K562 (cell line): ENCODE data around the gene GHRH. TPM values are rescaled to one million over a fixed set of nuclear protein-coding genes. Genes with fewer than 3 reads are reported as not detected.

Experiments
- BRD9 ChIP-seq: fragments of 450-650 bp; IDR thresholded peaks from 2 replicates; pipeline ENCODE4 v1.6.1; 2018; ENCODE audit warnings: low read depth; ENCODE audit not compliant: partially characterized antibody
- CREB1 ChIP-seq, 2 experiments: sonication (generic) in 1 of 2; formaldehyde crosslinking in 1 of 2; IDR thresholded peaks; 2 replicates each; pipeline versions ENCODE4 v1.6.1 to v1.8.0; 2012 to 2022; ENCODE audit warnings: inconsistent platforms in 1 of 2, mild to moderate bottlenecking in 1 of 2, missing genetic modification reagents in 1 of 2, moderate library complexity in 1 of 2
- CSDE1 ChIP-seq, 2 experiments: fragments of 450-650 bp; IDR thresholded peaks; 2 replicates each; pipeline ENCODE4 v1.6.1; 2016; ENCODE audit warnings: mild to moderate bottlenecking in 1 of 2
- KDM5B ChIP-seq: fragments of 200-600 bp; sonication (generic); IDR thresholded peaks from 2 replicates; pipeline ENCODE4 v1.6.1; 2012; ENCODE audit warnings: low read depth, mild to moderate bottlenecking, moderate library complexity, low read length, control low read depth, inconsistent platforms; ENCODE audit not compliant: insufficient replicate concordance
- MTA2 ChIP-seq: fragments of 450-650 bp; IDR thresholded peaks from 2 replicates; pipeline ENCODE4 v1.6.1; 2016; ENCODE audit warnings: low read depth
- MYBL2 ChIP-seq, 2 experiments: fragments of 450-650 bp in 1 of 2; sonication (generic) in 1 of 2; formaldehyde crosslinking in 1 of 2; IDR thresholded peaks; 2 replicates each; pipeline versions ENCODE4 v1.6.1 to v1.8.1; 2017 to 2022; ENCODE audit warnings: borderline replicate concordance in 1 of 2, inconsistent platforms in 1 of 2, low read depth in 1 of 2, mild to moderate bottlenecking in 1 of 2, missing genetic modification reagents in 1 of 2, moderate library complexity in 1 of 2
- NR4A1 ChIP-seq, 2 experiments: fragments of 250-450 bp in 1 of 2; fragments of 450-650 bp in 1 of 2; sonication (Bioruptor Pico) in 1 of 2; IDR thresholded peaks; 2 replicates each; pipeline versions ENCODE4 v1.4.0 to v1.6.1; 2016 to 2020; ENCODE audit warnings: mild to moderate bottlenecking in 2 of 2, missing compliant biosample characterization in 1 of 2, missing genetic modification characterization in 1 of 2, moderate library complexity in 1 of 2
- POU5F1 ChIP-seq: fragments of 150-350 bp; IDR thresholded peaks from 2 replicates; pipeline ENCODE4 v1.6.1; 2014; ENCODE audit warnings: borderline replicate concordance, low read length, low read depth, mild to moderate bottlenecking; ENCODE audit not compliant: partially characterized antibody
- RFX5 ChIP-seq: IDR thresholded peaks from 2 replicates; pipeline ENCODE4 v1.6.1; 2011; ENCODE audit warnings: low read depth, mild to moderate bottlenecking, improper control_type of control experiment, low read length
- SIRT6 ChIP-seq: IDR thresholded peaks from one replicate; pipeline ENCODE4 v1.6.1; 2012; ENCODE audit warnings: low read depth, mild to moderate bottlenecking, control low read depth, inconsistent platforms, low read length, moderate library complexity
- TEAD4 ChIP-seq, 2 experiments: sonication (generic) in 1 of 2; formaldehyde crosslinking in 1 of 2; IDR thresholded peaks; 2 replicates each; pipeline versions ENCODE4 v1.6.1 to v1.8.0; 2012 to 2022; ENCODE audit warnings: borderline replicate concordance in 1 of 2, inconsistent platforms in 1 of 2, low read length in 1 of 2, mild to moderate bottlenecking in 1 of 2, missing genetic modification reagents in 1 of 2
- ZNF24 ChIP-seq: fragments of 450-650 bp; IDR thresholded peaks from 2 replicates; pipeline ENCODE4 v1.6.1; 2016
- ZNF431 ChIP-seq: sonication (generic); formaldehyde crosslinking; IDR thresholded peaks from 2 replicates; pipeline ENCODE4 v1.8.0; 2022; ENCODE audit warnings: mild to moderate bottlenecking, missing genetic modification reagents
- ZNF561 ChIP-seq: fragments of 450-650 bp; formaldehyde crosslinking; conservative IDR thresholded peaks from 2 replicates; pipeline ENCODE4 v1.4.0; 2020; ENCODE audit warnings: mild to moderate bottlenecking, moderate library complexity
- polyA plus RNA-seq, 8 experiments: library from polyadenylated mRNA; depleted of rRNA in 4 of 8; stranded (reverse) in 5 of 8; unstranded in 3 of 8; fragments of >200 nt; fragmentation: Nextera tagmentation in 2 of 8; fragmentation: Illumina TruSeq in 1 of 8; extraction: Ambion mirVana in 2 of 8; extraction: Trizol in 1 of 8; gene quantifications; 2 replicates each; pipeline versions ENCODE4 v1.2.1 to v1.2.3, GENCODE V29; 2011 to 2014; ENCODE audit warnings: inconsistent platforms in 1 of 8, missing spikeins in 1 of 8
- total RNA-seq, 7 experiments: library from RNA; depleted of rRNA in 6 of 7; stranded (reverse); fragments of >200 nt in 6 of 7; fragmentation: Illumina TruSeq in 2 of 7; extraction: Trizol in 2 of 7; gene quantifications; 2 replicates each; pipeline versions ENCODE4 v1.2.1 to v1.2.3, GENCODE V29; 2011 to 2021; ENCODE audit warnings: low replicate concordance in 1 of 7
- TF ChIP-seq, protein P1 (sequence below): fragments of 450-650 bp; IDR thresholded peaks from 2 replicates; pipeline ENCODE4 v1.6.1; 2016; ENCODE audit warnings: missing biosample characterization, missing genetic modification characterization
- TF ChIP-seq, protein P2 (sequence below): fragments of 250-450 bp; sonication (Bioruptor Pico); IDR thresholded peaks from 2 replicates; pipeline ENCODE4 v1.5.0; 2022; ENCODE audit warnings: mild to moderate bottlenecking
- TF ChIP-seq, protein P3 (sequence below): fragments of 450-650 bp; formaldehyde crosslinking; conservative IDR thresholded peaks from 2 replicates; pipeline ENCODE4 v1.4.0; 2022; ENCODE audit warnings: mild to moderate bottlenecking, missing genetic modification characterization
- TF ChIP-seq, protein P4 (sequence below): fragments of 250-450 bp; sonication (Bioruptor Pico); IDR thresholded peaks from 2 replicates; pipeline ENCODE4 v1.5.0; 2021; ENCODE audit warnings: mild to moderate bottlenecking, borderline replicate concordance

Gene GHRH
- total and polyA plus RNA-seq, 9 of the 15 experiments (the other 6 are each of a cell fraction or from before 2014, with no cell fraction given), result not detected

DNA sequence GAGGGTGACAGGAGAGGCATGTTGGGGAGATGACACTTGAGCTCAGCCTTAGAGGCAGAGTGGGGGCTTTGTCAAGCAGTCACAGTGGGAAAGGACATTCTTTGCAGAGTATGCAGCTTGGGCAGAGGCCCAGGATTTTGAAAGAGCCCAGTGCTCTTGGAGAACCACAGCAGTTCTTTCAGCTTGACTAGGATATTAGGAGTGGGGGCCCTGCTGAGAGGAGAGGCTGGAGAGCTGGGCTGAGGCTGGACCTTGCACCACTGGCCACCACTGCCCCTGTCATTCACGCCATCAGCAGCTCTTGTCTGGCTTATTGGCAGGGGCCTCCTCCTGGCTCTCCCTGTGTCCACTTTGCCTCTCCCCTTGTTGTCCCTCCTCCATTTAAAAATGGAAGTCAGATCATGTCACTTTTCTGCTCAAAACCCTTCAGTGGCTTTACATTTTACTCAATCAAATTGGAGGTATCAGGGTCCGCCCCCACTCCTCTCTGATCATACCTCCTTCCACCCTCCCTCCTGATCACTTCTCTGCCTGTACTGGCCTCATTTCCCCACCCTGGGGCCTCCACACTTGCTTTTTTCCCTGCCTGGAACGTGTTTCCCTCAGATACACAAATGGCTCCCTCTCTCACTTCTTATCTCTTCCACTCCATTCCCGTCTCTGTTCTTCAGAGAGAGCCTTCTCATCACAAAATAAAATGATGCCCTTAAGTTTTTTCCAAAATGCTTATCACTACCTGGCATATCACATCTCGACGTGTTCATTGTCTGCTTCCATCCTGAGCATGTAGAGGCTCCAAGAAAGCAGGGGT, 38.3 kb upstream of the GHRH start (continued):
- TF ChIP-seq, protein P1, sequence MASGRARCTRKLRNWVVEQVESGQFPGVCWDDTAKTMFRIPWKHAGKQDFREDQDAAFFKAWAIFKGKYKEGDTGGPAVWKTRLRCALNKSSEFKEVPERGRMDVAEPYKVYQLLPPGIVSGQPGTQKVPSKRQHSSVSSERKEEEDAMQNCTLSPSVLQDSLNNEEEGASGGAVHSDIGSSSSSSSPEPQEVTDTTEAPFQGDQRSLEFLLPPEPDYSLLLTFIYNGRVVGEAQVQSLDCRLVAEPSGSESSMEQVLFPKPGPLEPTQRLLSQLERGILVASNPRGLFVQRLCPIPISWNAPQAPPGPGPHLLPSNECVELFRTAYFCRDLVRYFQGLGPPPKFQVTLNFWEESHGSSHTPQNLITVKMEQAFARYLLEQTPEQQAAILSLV, result no peak
- TF ChIP-seq BRD9 (peak; percentile 42), ZNF561 (no peak), MTA2 (peak; percentile 52; the same call in 1 of the 2 replicates), NR4A1 (CRISPR knock-in tag; IDR thresholded peaks at IDR 0.05) (no peak), NR4A1 (tag; IDR thresholded peaks at IDR 0.05) (0 out of 2 replicates have a peak, but pooled peaks have one; percentile 48), CSDE1 (IDR thresholded peaks at IDR 0.05) (no peak), KDM5B (no peak), POU5F1 (no peak), CREB1 (IDR thresholded peaks at IDR 0.05) (0 out of 2 replicates have a peak, but pooled peaks have one; percentile 20), CREB1 (CRISPR knock-in tag; IDR thresholded peaks at IDR 0.05) (no peak), ZNF24 (no peak), TEAD4 (IDR thresholded peaks at IDR 0.05; ENCODE audit: low read length) (peak; percentile 26; the same call in 1 of the 2 replicates), TEAD4 (CRISPR knock-in tag; IDR thresholded peaks at IDR 0.05; ENCODE audit: borderline replicate concordance) (no peak), MYBL2 (IDR thresholded peaks at IDR 0.05; ENCODE audit: low read depth) (no peak), MYBL2 (CRISPR knock-in tag; IDR thresholded peaks at IDR 0.05; ENCODE audit: borderline replicate concordance) (no peak), RFX5 (no peak), SIRT6 (no peak), ZNF431 (no peak)
- TF ChIP-seq, protein P2, sequence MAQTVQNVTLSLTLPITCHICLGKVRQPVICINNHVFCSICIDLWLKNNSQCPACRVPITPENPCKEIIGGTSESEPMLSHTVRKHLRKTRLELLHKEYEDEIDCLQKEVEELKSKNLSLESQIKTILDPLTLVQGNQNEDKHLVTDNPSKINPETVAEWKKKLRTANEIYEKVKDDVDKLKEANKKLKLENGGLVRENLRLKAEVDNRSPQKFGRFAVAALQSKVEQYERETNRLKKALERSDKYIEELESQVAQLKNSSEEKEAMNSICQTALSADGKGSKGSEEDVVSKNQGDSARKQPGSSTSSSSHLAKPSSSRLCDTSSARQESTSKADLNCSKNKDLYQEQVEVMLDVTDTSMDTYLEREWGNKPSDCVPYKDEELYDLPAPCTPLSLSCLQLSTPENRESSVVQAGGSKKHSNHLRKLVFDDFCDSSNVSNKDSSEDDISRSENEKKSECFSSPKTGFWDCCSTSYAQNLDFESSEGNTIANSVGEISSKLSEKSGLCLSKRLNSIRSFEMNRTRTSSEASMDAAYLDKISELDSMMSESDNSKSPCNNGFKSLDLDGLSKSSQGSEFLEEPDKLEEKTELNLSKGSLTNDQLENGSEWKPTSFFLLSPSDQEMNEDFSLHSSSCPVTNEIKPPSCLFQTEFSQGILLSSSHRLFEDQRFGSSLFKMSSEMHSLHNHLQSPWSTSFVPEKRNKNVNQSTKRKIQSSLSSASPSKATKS (CRISPR knock-in tag), result no peak
- TF ChIP-seq, protein P3, sequence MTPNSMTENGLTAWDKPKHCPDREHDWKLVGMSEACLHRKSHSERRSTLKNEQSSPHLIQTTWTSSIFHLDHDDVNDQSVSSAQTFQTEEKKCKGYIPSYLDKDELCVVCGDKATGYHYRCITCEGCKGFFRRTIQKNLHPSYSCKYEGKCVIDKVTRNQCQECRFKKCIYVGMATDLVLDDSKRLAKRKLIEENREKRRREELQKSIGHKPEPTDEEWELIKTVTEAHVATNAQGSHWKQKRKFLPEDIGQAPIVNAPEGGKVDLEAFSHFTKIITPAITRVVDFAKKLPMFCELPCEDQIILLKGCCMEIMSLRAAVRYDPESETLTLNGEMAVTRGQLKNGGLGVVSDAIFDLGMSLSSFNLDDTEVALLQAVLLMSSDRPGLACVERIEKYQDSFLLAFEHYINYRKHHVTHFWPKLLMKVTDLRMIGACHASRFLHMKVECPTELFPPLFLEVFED (CRISPR knock-in tag), result 0 out of 2 replicates have a peak, but pooled peaks have one; percentile 47
- TF ChIP-seq, protein P4, sequence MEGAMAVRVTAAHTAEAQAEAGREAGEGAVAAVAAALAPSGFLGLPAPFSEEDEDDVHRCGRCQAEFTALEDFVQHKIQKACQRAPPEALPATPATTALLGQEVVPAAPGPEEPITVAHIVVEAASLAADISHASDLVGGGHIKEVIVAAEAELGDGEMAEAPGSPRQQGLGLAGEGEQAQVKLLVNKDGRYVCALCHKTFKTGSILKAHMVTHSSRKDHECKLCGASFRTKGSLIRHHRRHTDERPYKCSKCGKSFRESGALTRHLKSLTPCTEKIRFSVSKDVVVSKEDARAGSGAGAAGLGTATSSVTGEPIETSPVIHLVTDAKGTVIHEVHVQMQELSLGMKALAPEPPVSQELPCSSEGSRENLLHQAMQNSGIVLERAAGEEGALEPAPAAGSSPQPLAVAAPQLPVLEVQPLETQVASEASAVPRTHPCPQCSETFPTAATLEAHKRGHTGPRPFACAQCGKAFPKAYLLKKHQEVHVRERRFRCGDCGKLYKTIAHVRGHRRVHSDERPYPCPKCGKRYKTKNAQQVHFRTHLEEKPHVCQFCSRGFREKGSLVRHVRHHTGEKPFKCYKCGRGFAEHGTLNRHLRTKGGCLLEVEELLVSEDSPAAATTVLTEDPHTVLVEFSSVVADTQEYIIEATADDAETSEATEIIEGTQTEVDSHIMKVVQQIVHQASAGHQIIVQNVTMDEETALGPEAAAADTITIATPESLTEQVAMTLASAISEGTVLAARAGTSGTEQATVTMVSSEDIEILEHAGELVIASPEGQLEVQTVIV (CRISPR knock-in tag), result no peak
